MCF 10A (cell line): Measurements from ENCODE around the gene DCAKD. TPM values are rescaled to one million over a fixed set of nuclear protein-coding genes. Genes with fewer than 3 reads are reported as not detected.

Experiments used
- BruUV-seq: library from RNA; stranded (reverse); fragments of 400-500 nt; replicated peaks from 2 replicates; lab custom pipeline; 2021; lab: Mats Ljungman, UMichigan
- CTCF ChIA-PET: fragments of 300-600 bp; sonication (Branson Sonifier 250); formaldehyde crosslinking; extraction: SDS; loops from one replicate; lab custom pipeline; 2021; ENCODE audit warnings: antibody characterized with exemption, inconsistent platforms; lab: Yijun Ruan, JAX
- POLR2A ChIA-PET: fragments of 300-600, 350-650 bp; sonication (Branson Sonifier 250); formaldehyde crosslinking; extraction: SDS; loops from one replicate; lab custom pipeline; 2020; ENCODE audit warnings: antibody characterized with exemption, inconsistent platforms; lab: Yijun Ruan, JAX
- DNase-seq: peaks from one replicate; pipeline ENCODE4 v3.0.0-alpha.2; 2018; ENCODE audit not compliant: unreplicated experiment
- H3K27ac Mint-ChIP-seq: one replicate; pipeline ENCODE4 v1.8.0; 2022; ENCODE audit warnings: mild to moderate bottlenecking, low read depth, mixed read lengths; ENCODE audit not compliant: unreplicated experiment
- H3K27me3 Mint-ChIP-seq: one replicate; pipeline ENCODE4 v1.8.0; 2022; ENCODE audit warnings: mixed read lengths; ENCODE audit not compliant: insufficient read depth, unreplicated experiment
- H3K36me3 Mint-ChIP-seq: one replicate; pipeline ENCODE4 v1.8.0; 2022; ENCODE audit warnings: mild to moderate bottlenecking, moderate library complexity, mixed read lengths; ENCODE audit not compliant: insufficient read depth, unreplicated experiment
- H3K4me1 Mint-ChIP-seq: one replicate; pipeline ENCODE4 v1.8.0; 2022; ENCODE audit warnings: mixed read lengths; ENCODE audit not compliant: insufficient read depth, unreplicated experiment
- H3K4me3 Mint-ChIP-seq: one replicate; pipeline ENCODE4 v1.8.0; 2022; ENCODE audit warnings: mild to moderate bottlenecking, moderate library complexity, mixed read lengths; ENCODE audit not compliant: unreplicated experiment
- H3K9me3 Mint-ChIP-seq: one replicate; pipeline ENCODE4 v1.8.0; 2022; ENCODE audit warnings: mixed read lengths; ENCODE audit not compliant: unreplicated experiment
- intact Hi-C: fragments of 100-400 bp; cut with micrococcal nuclease; formaldehyde crosslinking; loops from 2 replicates; pipeline ENCODE4 v1.14.1; 2022
- total RNA-seq: library from RNA; stranded (reverse); gene quantifications from 2 replicates; pipeline ENCODE4 v1.2.3, GENCODE V29; 2022
- TF ChIP-seq, protein P1 (sequence below): fragments of 200-600 bp; IDR thresholded peaks from one replicate; pipeline ENCODE4 v1.8.0; 2022; ENCODE audit warnings: antibody characterized with exemption, mild to moderate bottlenecking; ENCODE audit not compliant: unreplicated experiment

The DCAKD gene
- total RNA-seq, 1 experiment from 2014 or later = 23.3 TPM

DNA sequence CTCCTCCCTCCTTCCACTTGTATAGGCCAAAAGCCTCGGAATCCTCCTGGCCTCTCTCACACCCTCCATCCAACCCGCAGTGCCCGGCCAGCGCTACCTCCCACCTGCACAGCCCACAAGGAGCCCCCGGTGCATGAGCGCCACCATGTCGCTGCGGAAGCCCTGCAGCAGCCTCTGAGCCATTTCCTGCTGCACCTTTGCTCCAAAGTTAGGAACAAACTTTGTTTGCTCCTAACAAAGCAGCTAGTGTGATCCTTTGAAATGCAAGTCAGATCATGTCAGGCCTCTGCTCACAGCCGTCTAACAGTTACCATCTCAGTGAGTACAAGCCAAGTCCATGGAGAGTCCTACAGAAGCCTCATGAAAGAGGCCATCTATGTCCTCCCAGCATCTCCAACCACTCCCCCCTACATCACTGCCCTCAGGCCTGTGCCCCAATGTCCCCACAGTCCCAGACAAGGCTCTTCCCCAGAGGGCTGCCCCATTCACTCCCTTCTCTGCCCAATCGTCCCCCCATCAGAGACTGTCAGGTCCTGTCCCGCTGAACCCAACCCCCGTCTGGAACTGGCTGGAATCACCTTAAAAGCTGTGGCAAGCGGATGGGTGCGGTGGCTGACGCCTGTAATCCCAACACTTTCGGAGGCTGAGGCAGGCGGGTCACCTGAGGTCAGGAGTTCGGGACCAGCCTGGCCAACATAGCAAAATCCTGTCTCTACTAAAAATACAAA lies 7.5 kb downstream of the DCAKD start:
- ChIA-PET CTCF (interaction anchor here (0.8 to 1.8 kb wide), 6 partner anchors 12 to 123 kb away, joined by 3 to 5 read pairs (median 4); no protein-coding TSS in a partner anchor), POLR2A (interaction anchor here (0.6 to 10.6 kb wide), 17 partner anchors 8 to 1600 kb away, joined by 3 to 180 read pairs (median 4); partner anchors contain the start of genes HEXIM1 and NMT1)
- no peaks in the 10 kb centered on the region for H3K9me3 Mint-ChIP-seq
- BruUV-seq = no TSS peak
- no peaks in the 10 kb centered on the region for H3K27me3 Mint-ChIP-seq
- H3K4me3 Mint-ChIP-seq = peak overlapping the region; percentile 62
- TF ChIP-seq, protein P1, sequence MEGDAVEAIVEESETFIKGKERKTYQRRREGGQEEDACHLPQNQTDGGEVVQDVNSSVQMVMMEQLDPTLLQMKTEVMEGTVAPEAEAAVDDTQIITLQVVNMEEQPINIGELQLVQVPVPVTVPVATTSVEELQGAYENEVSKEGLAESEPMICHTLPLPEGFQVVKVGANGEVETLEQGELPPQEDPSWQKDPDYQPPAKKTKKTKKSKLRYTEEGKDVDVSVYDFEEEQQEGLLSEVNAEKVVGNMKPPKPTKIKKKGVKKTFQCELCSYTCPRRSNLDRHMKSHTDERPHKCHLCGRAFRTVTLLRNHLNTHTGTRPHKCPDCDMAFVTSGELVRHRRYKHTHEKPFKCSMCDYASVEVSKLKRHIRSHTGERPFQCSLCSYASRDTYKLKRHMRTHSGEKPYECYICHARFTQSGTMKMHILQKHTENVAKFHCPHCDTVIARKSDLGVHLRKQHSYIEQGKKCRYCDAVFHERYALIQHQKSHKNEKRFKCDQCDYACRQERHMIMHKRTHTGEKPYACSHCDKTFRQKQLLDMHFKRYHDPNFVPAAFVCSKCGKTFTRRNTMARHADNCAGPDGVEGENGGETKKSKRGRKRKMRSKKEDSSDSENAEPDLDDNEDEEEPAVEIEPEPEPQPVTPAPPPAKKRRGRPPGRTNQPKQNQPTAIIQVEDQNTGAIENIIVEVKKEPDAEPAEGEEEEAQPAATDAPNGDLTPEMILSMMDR = no peak
- DNase-seq = peak; percentile 72
- peaks cover 28% of the 10 kb centered on the region for H3K4me1 Mint-ChIP-seq
- peaks cover 6% of the 10 kb centered on the region for H3K36me3 Mint-ChIP-seq
- H3K27ac Mint-ChIP-seq = peak overlapping the region; percentile 91
- intact Hi-C loops = no loop called here

DNA sequence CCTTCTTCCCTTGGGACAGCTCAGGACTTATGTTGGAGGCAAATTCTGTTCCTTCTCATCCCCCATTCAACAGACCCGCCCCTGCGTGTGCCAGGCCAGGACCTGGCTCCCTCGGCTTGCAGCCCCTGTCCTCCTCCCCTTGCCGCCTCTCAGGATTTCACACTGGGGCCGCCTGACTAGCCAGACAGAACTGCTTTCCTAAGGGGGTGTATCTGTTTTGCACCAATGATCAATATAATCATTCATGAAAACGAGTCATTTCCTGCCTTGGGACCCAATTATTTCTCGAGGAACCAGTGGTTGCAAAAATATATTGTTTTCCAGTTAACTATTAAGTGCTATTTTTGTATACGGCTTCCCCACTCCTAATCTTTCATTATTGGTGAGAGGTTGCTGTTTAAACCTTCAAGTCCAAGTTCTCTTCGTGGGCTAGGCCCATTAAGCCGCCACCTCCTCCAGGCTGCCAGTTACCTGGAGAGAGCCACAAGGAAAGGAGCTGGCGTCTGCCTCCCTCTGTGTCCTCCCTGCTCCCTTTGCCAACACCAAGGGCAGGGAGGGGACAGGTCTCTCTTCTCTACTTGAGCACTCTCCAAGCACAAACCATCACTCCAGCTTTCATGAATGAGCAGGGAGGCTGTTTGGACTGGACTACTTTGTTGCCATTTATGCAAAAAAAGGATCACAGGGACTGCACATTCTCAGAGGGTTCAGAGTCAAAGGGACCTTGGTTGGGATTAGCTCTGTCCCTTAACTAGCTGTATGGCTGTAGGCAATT lies 8.9 kb downstream of the DCAKD start:
- peaks cover 28% of the 10 kb centered on the region for H3K4me1 Mint-ChIP-seq
- intact Hi-C loops = no loop called here
- no peak overlapping the region for H3K27ac Mint-ChIP-seq

GRCh38 chr17:45040459-45040858 lies 11.0 kb downstream of the DCAKD start:
- Mint-ChIP-seq H3K27me3 (no peaks in the 10 kb centered on the region), H3K9me3 (no peaks in the 10 kb centered on the region), H3K27ac (no peak overlapping the region), H3K4me3 (no peak overlapping the region), H3K4me1 (peaks cover 22% of the 10 kb centered on the region), H3K36me3 (peaks cover 14% of the 10 kb centered on the region)
- ChIA-PET CTCF (interaction anchor here (1.1 to 1.2 kb wide), 2 partner anchors 26 to 59 kb away, joined by 3 read pairs; no protein-coding TSS in a partner anchor), POLR2A (interaction anchor here (0.6 to 2.2 kb wide), 4 partner anchors 10 to 276 kb away, joined by 3 to 7 read pairs (median 3); partner anchors contain the start of gene NMT1)
- DNase-seq = no peak
- TF ChIP-seq, protein P1 = no peak
- intact Hi-C loops = no loop called here
- BruUV-seq = no TSS peak

More for the DNA sequence above, 8.9 kb downstream of the DCAKD start:
- POLR2A ChIA-PET = interaction anchor here (0.9 to 10.6 kb wide), 10 partner anchors 8 to 143 kb away, joined by 3 to 180 read pairs (median 6); partner anchors contain the start of genes EFTUD2 and NMT1
- DNase-seq = no peak
- Mint-ChIP-seq H3K36me3 (peaks cover 13% of the 10 kb centered on the region), H3K4me3 (peak overlapping the region; percentile 62), H3K9me3 (no peaks in the 10 kb centered on the region), H3K27me3 (no peaks in the 10 kb centered on the region)
- BruUV-seq = no TSS peak
- CTCF ChIA-PET = interaction anchor here (0.9 to 1.8 kb wide), 5 partner anchors 12 to 93 kb away, joined by 4 to 5 read pairs (median 4); partner anchors contain the start of gene ACBD4
- TF ChIP-seq, protein P1 = no peak
